Testis (tissue), 2 donors: ENCODE results near the gene IL18R1.

Experiments used
- POLR2A ChIP-seq: fragments of 450-650 bp; IDR thresholded peaks from one replicate; pipeline ENCODE4 v1.6.1; 2017; ENCODE audit warnings: antibody characterized with exemption, mild to moderate bottlenecking, moderate library complexity
- TF ChIP-seq, protein P1 (sequence below), 3 experiments: fragments of 450-650 bp in 2 of 3; fragments of 200-600 bp in 1 of 3; sonication (generic) in 1 of 3; IDR thresholded peaks; one replicate each; pipeline ENCODE4 v1.5.1; 2016 to 2019; ENCODE audit warnings: antibody characterized with exemption in 3 of 3, mild to moderate bottlenecking in 2 of 3, moderate library complexity in 1 of 3

DNA sequence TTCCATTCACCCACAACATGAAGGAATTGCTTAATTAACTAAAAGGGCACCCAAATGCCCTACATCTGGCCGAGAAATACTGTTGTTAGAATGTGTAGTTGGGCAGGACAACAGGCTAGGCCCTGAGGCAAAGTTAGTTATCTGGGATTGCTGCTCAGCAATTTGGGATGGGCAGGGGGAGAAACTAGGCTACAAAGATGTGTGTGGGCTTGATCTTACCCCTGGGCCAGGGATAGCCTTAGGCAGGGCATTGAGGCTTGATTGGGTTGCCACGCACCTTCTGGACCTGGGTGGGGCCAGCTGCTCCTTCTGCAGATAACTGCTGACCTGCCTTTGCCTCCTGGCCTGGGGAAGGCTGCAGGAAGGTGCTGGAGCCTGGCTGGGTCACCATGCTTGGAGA lies 76.8 kb downstream of the IL18R1 start:
- TF ChIP-seq, protein P1, sequence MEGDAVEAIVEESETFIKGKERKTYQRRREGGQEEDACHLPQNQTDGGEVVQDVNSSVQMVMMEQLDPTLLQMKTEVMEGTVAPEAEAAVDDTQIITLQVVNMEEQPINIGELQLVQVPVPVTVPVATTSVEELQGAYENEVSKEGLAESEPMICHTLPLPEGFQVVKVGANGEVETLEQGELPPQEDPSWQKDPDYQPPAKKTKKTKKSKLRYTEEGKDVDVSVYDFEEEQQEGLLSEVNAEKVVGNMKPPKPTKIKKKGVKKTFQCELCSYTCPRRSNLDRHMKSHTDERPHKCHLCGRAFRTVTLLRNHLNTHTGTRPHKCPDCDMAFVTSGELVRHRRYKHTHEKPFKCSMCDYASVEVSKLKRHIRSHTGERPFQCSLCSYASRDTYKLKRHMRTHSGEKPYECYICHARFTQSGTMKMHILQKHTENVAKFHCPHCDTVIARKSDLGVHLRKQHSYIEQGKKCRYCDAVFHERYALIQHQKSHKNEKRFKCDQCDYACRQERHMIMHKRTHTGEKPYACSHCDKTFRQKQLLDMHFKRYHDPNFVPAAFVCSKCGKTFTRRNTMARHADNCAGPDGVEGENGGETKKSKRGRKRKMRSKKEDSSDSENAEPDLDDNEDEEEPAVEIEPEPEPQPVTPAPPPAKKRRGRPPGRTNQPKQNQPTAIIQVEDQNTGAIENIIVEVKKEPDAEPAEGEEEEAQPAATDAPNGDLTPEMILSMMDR (IDR thresholded peaks at IDR 0.05), result no peak
- TF ChIP-seq POLR2A, result no peak
